Measurements from ENCODE around the gene BRD3.
A peak's percentile ranks its signal among the peaks of the same experiment; 100 is the strongest.

Gene BRD3

DNA sequence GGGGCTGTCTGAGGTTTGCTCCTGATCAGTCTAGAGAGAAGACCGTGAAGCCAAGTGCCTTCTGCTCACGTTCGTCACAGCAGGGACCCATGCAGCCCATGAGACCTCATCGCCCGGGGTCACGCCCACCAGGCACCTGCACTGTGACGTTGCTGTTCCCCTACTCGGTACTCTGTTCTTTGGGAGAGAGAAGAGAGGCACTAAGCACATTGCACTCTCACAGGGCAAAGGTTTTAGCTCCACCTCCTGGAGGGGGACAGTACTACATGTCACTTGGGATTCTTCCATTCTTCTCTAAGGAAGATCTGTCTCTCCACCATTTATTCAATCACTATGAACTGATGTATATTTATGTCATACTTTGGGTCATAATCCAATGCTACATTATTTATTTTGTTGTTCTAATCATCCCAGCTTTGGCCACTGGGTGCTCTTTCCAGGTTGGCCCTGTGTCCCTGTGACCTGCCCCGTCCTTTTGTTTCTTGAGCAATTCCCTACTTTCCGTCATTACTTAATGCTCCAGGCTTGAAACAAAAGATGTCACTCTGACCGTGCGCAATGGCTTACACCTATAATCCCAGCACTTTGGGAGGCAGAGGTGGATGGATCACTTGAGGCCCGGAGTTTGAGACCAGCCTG, 31.4 kb upstream of the BRD3 start:
- Histone ChIP-seq H3K79me2 (ENCODE audit: insufficient read depth, low read length) (no peaks in the 10 kb centered on the region), H3K9me3 (ENCODE audit: insufficient read depth, low read depth, low read length) (no peaks in the 10 kb centered on the region), H3K36me3 (ENCODE audit: insufficient read depth, low read length) (no peaks in the 10 kb centered on the region), H3F3A (ENCODE audit: low read depth) (no peaks in the 10 kb centered on the region), H3K4me3 (ENCODE audit: low read length, poor library complexity, severe bottlenecking) (no peak overlapping the region), H3K9ac (ENCODE audit: low read depth, low read length, poor library complexity, severe bottlenecking) (no peak overlapping the region), H3K4me2 (ENCODE audit: low read depth, low read length, poor library complexity, severe bottlenecking) (no peak overlapping the region), H2AFZ (ENCODE audit: low read length) (no peak overlapping the region), H3K9me2 (replicated peaks; ENCODE audit: low read depth, low read length) (no peaks in the 10 kb centered on the region), H3K27me3 (ENCODE audit: insufficient read depth, low read length, poor library complexity, severe bottlenecking) (no peaks in the 10 kb centered on the region), H3K4me1 (ENCODE audit: insufficient read depth, low read length, poor library complexity, severe bottlenecking) (no peaks in the 10 kb centered on the region), H4K20me1 (ENCODE audit: insufficient read depth, low read length, poor library complexity, severe bottlenecking) (no peaks in the 10 kb centered on the region)
- no peak for TF ChIP-seq EZH2phosphoT487 (IDR thresholded peaks at IDR 0.05; ENCODE audit: borderline replicate concordance)
- TF ChIP-seq, protein P1, sequence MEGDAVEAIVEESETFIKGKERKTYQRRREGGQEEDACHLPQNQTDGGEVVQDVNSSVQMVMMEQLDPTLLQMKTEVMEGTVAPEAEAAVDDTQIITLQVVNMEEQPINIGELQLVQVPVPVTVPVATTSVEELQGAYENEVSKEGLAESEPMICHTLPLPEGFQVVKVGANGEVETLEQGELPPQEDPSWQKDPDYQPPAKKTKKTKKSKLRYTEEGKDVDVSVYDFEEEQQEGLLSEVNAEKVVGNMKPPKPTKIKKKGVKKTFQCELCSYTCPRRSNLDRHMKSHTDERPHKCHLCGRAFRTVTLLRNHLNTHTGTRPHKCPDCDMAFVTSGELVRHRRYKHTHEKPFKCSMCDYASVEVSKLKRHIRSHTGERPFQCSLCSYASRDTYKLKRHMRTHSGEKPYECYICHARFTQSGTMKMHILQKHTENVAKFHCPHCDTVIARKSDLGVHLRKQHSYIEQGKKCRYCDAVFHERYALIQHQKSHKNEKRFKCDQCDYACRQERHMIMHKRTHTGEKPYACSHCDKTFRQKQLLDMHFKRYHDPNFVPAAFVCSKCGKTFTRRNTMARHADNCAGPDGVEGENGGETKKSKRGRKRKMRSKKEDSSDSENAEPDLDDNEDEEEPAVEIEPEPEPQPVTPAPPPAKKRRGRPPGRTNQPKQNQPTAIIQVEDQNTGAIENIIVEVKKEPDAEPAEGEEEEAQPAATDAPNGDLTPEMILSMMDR (conservative IDR thresholded peaks at IDR 0.05; ENCODE audit: low read length): peak; percentile 89

DNA sequence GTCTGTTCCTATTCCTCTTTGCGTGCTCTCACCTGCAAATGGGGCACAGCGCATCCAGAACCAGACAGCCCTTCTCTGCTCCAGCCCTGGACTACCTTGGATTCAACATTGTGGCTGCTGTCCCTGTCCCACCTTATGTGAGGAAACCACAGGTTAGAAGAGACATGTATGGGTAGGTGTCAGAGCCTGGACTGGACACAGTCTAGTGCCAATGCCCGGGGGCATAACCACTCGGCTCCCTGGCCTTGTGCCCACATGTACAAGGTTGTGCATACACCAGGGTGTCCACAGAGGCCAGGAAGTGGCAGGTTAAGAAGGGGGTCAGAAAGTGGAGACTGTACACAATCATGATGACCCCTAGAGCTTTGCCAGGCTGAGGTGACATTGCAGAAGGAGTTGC, 22.1 kb upstream of the BRD3 start:
- H3K27me3 ChIP-seq (ENCODE audit: insufficient read depth, low read length, poor library complexity, severe bottlenecking): no peaks in the 10 kb centered on the region
- TF ChIP-seq EZH2phosphoT487 (IDR thresholded peaks at IDR 0.05; ENCODE audit: borderline replicate concordance): no peak
- TF ChIP-seq, protein P1 (conservative IDR thresholded peaks at IDR 0.05; ENCODE audit: low read length): no peak
- H3K4me3 ChIP-seq (ENCODE audit: low read length, poor library complexity, severe bottlenecking): no peak overlapping the region

DNA sequence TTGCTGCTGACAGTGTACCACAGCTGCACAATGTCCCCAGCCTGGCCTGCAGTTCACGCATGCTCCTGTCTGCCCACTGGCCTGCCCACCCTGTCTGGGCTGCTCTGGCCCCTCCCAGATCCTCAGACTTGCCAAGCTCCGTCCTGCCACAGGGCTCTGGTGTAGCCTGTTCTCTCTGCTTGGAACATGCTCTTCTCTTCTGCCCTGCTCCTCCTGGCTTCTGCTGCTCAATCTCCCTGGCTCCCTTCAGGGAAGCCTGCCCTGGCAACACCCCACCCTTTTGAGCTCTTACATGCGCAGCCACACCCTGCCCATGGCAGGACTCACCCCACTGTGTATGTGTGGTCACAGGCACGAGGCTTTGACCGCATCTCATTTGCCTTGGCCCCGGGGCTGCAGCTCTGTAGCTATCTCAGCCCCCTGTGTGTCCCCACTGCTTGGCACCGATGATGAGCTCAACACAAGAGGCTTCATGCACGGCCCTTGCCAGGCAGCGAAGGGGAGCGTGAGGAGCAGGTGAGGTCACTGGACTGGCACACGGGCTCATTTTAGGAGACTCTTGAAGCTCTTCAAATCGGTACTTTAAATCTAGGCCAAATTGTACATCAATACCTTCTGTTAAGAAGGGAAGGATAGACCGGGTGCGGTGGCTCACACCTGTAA, 20.4 kb upstream of the BRD3 start:
- H3K9me3 ChIP-seq (ENCODE audit: insufficient read depth, low read depth, low read length): no peaks in the 10 kb centered on the region
- no peaks in the 10 kb centered on the region for H3K4me1 ChIP-seq (ENCODE audit: insufficient read depth, low read length, poor library complexity, severe bottlenecking)
- no peak overlapping the region for H2AFZ ChIP-seq (ENCODE audit: low read length)
- H3K27me3 ChIP-seq (ENCODE audit: insufficient read depth, low read length, poor library complexity, severe bottlenecking): no peaks in the 10 kb centered on the region
- no peaks in the 10 kb centered on the region for H4K20me1 ChIP-seq (ENCODE audit: insufficient read depth, low read length, poor library complexity, severe bottlenecking)
- H3K9me2 ChIP-seq (replicated peaks; ENCODE audit: low read depth, low read length): no peaks in the 10 kb centered on the region
- no peaks in the 10 kb centered on the region for H3K79me2 ChIP-seq (ENCODE audit: insufficient read depth, low read length)
- H3K4me3 ChIP-seq (ENCODE audit: low read length, poor library complexity, severe bottlenecking): no peak overlapping the region
- H3K9ac ChIP-seq (ENCODE audit: low read depth, low read length, poor library complexity, severe bottlenecking): no peak overlapping the region
- TF ChIP-seq, protein P1 (conservative IDR thresholded peaks at IDR 0.05; ENCODE audit: low read length): no peak
- TF ChIP-seq EZH2phosphoT487 (IDR thresholded peaks at IDR 0.05; ENCODE audit: borderline replicate concordance): no peak
- no peak overlapping the region for H3K4me2 ChIP-seq (ENCODE audit: low read depth, low read length, poor library complexity, severe bottlenecking)
- H3F3A ChIP-seq (ENCODE audit: low read depth): no peaks in the 10 kb centered on the region
- H3K36me3 ChIP-seq (ENCODE audit: insufficient read depth, low read length): no peaks in the 10 kb centered on the region

More for the DNA sequence above, 22.1 kb upstream of the BRD3 start:
- no peaks in the 10 kb centered on the region for H3K79me2 ChIP-seq (ENCODE audit: insufficient read depth, low read length)
- no peaks in the 10 kb centered on the region for H3K9me3 ChIP-seq (ENCODE audit: insufficient read depth, low read depth, low read length)
- H3K9me2 ChIP-seq (replicated peaks; ENCODE audit: low read depth, low read length): no peaks in the 10 kb centered on the region
- H2AFZ ChIP-seq (ENCODE audit: low read length): no peak overlapping the region
- H3F3A ChIP-seq (ENCODE audit: low read depth): no peaks in the 10 kb centered on the region
- H4K20me1 ChIP-seq (ENCODE audit: insufficient read depth, low read length, poor library complexity, severe bottlenecking): no peaks in the 10 kb centered on the region
- no peak overlapping the region for H3K9ac ChIP-seq (ENCODE audit: low read depth, low read length, poor library complexity, severe bottlenecking)
- no peaks in the 10 kb centered on the region for H3K4me1 ChIP-seq (ENCODE audit: insufficient read depth, low read length, poor library complexity, severe bottlenecking)
- H3K4me2 ChIP-seq (ENCODE audit: low read depth, low read length, poor library complexity, severe bottlenecking): no peak overlapping the region
- no peaks in the 10 kb centered on the region for H3K36me3 ChIP-seq (ENCODE audit: insufficient read depth, low read length)
